ENCODE results near the gene CALHM4.

Gene CALHM4

DNA sequence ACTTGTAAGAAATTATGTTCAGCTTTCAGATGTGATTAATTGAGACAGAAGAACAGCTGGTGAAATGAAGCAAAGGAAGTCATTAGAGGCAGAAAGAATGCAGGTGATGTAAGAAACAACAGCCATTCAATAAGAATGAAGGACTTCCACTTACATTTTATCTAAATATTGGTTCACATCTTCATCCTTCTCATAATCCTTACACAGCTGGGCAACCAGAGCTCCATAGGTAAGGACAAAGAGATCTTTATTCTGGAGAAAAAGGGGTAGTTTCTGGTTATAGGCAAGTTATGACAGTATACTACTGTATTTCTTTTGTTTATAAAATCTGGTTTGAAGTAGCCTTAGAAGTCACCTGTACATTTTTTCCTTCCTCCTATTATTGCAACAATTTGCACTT is 10.4 kb upstream of the CALHM4 start:
- Mint-ChIP-seq H3K27me3 (ENCODE audit: low read depth) (no peaks in the 10 kb centered on the region), H3K36me3 (ENCODE audit: low read depth) (no peaks in the 10 kb centered on the region), H3K4me1 (peaks cover 11% of the 10 kb centered on the region), H3K27ac (no peak overlapping the region), H3K4me3 (no peak overlapping the region), H3K9me3 (no peaks in the 10 kb centered on the region)
- no peak for TF ChIP-seq CTCF (IDR thresholded peaks at IDR 0.05; ENCODE audit: unreplicated experiment in 3 of 3)

DNA sequence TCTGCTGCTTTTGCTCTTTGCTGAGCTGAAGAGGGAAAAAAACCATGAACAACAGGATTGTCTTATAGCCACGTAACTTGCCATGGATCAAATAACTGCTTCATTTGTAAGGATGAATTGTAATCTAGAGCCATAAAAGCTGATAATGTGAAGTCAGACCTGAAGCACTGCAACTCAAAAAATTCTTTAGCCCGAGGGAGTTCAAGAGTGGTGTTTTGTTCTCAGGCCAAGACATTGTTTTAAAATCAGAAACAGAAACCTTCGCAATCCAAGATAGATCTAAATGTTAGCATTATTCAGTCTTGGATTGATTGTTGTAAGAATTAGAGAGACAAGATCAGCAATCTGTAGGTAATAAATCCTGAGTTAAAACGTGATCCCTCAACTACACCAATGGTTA is 7.9 kb upstream of the CALHM4 start, which contains the start of gene TRAPPC3L:
Gene TRAPPC3L (minus strand): TSS at position 34 of the 400 bp plus-strand sequence. CDS start 170 bp downstream, outside the sequence.
- Mint-ChIP-seq H3K9me3 (no peaks in the 10 kb centered on the region), H3K27me3 (ENCODE audit: low read depth) (no peaks in the 10 kb centered on the region), H3K36me3 (ENCODE audit: low read depth) (no peaks in the 10 kb centered on the region), H3K27ac (peak within 1 kb of the TSS; percentile 9 to 51 (median 49)), H3K4me1 (peaks cover 11% of the 10 kb centered on the region), H3K4me3 (peak within 1 kb of the TSS in 1 of 3 experiments; percentile 13)
- TF ChIP-seq CTCF (IDR thresholded peaks at IDR 0.05; ENCODE audit: unreplicated experiment in 3 of 3) = no peak

DNA sequence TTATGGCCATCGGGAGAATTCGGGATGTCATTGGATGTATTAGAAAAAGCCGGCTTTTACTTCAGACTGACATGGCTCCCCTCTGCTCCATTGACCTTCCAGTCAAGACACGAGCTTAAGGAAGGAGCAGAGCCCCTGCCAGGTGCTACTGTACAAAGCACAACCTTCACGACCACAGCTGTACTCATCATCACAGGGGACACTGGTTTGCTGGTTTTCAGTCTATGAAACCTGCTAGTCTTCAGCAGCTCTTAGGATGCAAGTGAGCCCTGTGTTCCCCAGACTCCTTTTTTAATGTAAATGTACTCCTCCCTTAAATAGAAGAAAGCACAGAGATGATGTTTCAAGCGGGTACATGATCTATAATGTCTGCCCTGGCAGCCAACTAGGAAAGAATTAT is 6.2 kb upstream of the CALHM4 start:
- no peaks in the 10 kb centered on the region for H3K27me3 Mint-ChIP-seq (ENCODE audit: low read depth)

GRCh38 chr6:116550796-116551195 is 2.8 kb upstream of the CALHM4 start:
- H3K9me3 Mint-ChIP-seq = no peaks in the 10 kb centered on the region
- TF ChIP-seq CTCF (IDR thresholded peaks at IDR 0.05; ENCODE audit: unreplicated experiment in 3 of 3) = no peak
- H3K4me1 Mint-ChIP-seq = no peaks in the 10 kb centered on the region
- H3K36me3 Mint-ChIP-seq (ENCODE audit: low read depth) = no peaks in the 10 kb centered on the region
- H3K27ac Mint-ChIP-seq = no peak overlapping the region
- no peaks in the 10 kb centered on the region for H3K27me3 Mint-ChIP-seq (ENCODE audit: low read depth)
- H3K4me3 Mint-ChIP-seq = no peak overlapping the region

More for the DNA sequence above, 6.2 kb upstream of the CALHM4 start:
- TF ChIP-seq CTCF (IDR thresholded peaks at IDR 0.05; ENCODE audit: unreplicated experiment in 3 of 3) = no peak
- Mint-ChIP-seq H3K27ac (no peak overlapping the region), H3K4me3 (no peak overlapping the region), H3K36me3 (ENCODE audit: low read depth) (no peaks in the 10 kb centered on the region), H3K4me1 (peaks cover 11% of the 10 kb centered on the region), H3K9me3 (no peaks in the 10 kb centered on the region)

- Mint-ChIP-seq H3K27me3 (ENCODE audit: low read depth) (no peaks in the 10 kb centered on the region), H3K9me3 (no peaks in the 10 kb centered on the region), H3K4me3 (no peak overlapping the region), H3K27ac (no peak overlapping the region), H3K4me1 (peaks cover 7% of the 10 kb centered on the region), H3K36me3 (ENCODE audit: low read depth) (no peaks in the 10 kb centered on the region)
- TF ChIP-seq CTCF (IDR thresholded peaks at IDR 0.05; ENCODE audit: unreplicated experiment in 3 of 3) = no peak
Measured at GRCh38 chr6:116556065-116556464, 2.5 kb downstream of the CALHM4 start.

- TF ChIP-seq CTCF (IDR thresholded peaks at IDR 0.05; ENCODE audit: unreplicated experiment in 3 of 3) = no peak
- no peak overlapping the region for H3K4me3 Mint-ChIP-seq
- H3K27ac Mint-ChIP-seq = no peak overlapping the region
- no peaks in the 10 kb centered on the region for H3K36me3 Mint-ChIP-seq (ENCODE audit: low read depth)
- H3K4me1 Mint-ChIP-seq = peaks cover 11% of the 10 kb centered on the region
- H3K27me3 Mint-ChIP-seq (ENCODE audit: low read depth) = no peaks in the 10 kb centered on the region
- H3K9me3 Mint-ChIP-seq = no peaks in the 10 kb centered on the region
Measured at GRCh38 chr6:116556814-116557415, 3.4 kb downstream of the CALHM4 start.
